SK-N-MC (cell line): ENCODE data around the gene MYOF.

Experiments
- DNase-seq: peaks from one replicate; pipeline ENCODE4 v3.0.0-alpha.2; 2011; ENCODE audit warnings: low read depth, low spot score
- H3K27ac ChIP-seq: fragments of 200-600 bp; sonication (generic); 2 replicates; pipeline ENCODE4 v1.5.1; 2016; ENCODE audit warnings: mixed run types
- H3K36me3 ChIP-seq: fragments of 200-600 bp; sonication (generic); 2 replicates; pipeline ENCODE4 v1.6.1; 2017; ENCODE audit warnings: antibody characterized with exemption, low read length, mixed read lengths; ENCODE audit not compliant: insufficient read depth
- H3K4me3 ChIP-seq: fragments of 200-600 bp; sonication (generic); 2 replicates; pipeline ENCODE4 v1.5.1; 2016
- H3K9ac ChIP-seq: fragments of 200-600 bp; sonication (generic); 2 replicates; pipeline ENCODE4 v1.8.0; 2017; ENCODE audit warnings: mixed run types, mixed read lengths; ENCODE audit not compliant: insufficient read length
- H3K9me3 ChIP-seq: fragments of 200-600 bp; sonication (generic); 2 replicates; pipeline ENCODE4 v1.6.1; 2017; ENCODE audit warnings: low read depth, mild to moderate bottlenecking, antibody characterized with exemption, low read length, moderate library complexity, mixed read lengths
- EZH2 ChIP-seq: fragments of 200-600 bp; sonication (generic); IDR thresholded peaks from one replicate; pipeline ENCODE4 v1.6.1; 2017; ENCODE audit warnings: antibody characterized with exemption
- FOXP2 ChIP-seq: optimal IDR thresholded peaks from 2 replicates; pipeline ENCODE3; 2011; ENCODE audit warnings: mild to moderate bottlenecking, moderate library complexity; ENCODE audit not compliant: insufficient read depth; ENCODE audit errors: extremely low read length, control extremely low read depth
- POLR2AphosphoS5 ChIP-seq: IDR thresholded peaks from 2 replicates; pipeline ENCODE4 v1.6.1; 2012; ENCODE audit warnings: mild to moderate bottlenecking, low read depth, low read length, borderline replicate concordance

The MYOF gene

DNA sequence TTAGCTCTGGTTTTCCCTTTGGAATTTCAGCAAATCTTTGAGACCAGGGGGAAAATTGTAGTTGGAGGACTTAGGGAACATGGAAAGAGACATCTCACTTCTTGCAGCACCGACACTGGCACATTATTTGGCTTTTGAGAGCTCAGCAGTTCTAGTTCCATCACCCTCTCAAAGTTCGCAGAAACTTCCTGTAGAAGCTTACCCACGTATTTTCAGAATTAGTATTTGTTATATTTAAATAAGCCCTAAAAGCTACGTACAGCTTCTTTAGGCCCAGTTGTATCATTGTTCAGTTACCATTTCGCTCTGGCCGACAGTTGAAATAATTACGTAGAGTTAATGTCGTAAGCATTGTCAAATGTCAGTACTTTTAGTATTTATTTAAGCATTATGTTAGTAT is 27.7 kb upstream of the MYOF start:
- no peak for DNase-seq
- peaks cover 3% of the 10 kb centered on the region; the same call in 1 of the 2 replicates for H3K36me3 ChIP-seq
- H3K27ac ChIP-seq: no peak overlapping the region
- H3K4me3 ChIP-seq: no peak overlapping the region
- no peak overlapping the region for H3K9ac ChIP-seq
- no peaks in the 10 kb centered on the region for H3K9me3 ChIP-seq
- TF ChIP-seq FOXP2 (no peak), POLR2AphosphoS5 (no peak), EZH2 (no peak)

- DNase-seq: no peak
- H3K36me3 ChIP-seq: peaks cover 12% of the 10 kb centered on the region
- H3K9me3 ChIP-seq: no peaks in the 10 kb centered on the region
- H3K27ac ChIP-seq: no peak overlapping the region
- no peak overlapping the region for H3K4me3 ChIP-seq
- no peak overlapping the region for H3K9ac ChIP-seq
- TF ChIP-seq FOXP2 (no peak), POLR2AphosphoS5 (no peak), EZH2 (no peak)
Observed at GRCh38 chr10:93505075-93505474, 22.9 kb upstream of the MYOF start.

DNA sequence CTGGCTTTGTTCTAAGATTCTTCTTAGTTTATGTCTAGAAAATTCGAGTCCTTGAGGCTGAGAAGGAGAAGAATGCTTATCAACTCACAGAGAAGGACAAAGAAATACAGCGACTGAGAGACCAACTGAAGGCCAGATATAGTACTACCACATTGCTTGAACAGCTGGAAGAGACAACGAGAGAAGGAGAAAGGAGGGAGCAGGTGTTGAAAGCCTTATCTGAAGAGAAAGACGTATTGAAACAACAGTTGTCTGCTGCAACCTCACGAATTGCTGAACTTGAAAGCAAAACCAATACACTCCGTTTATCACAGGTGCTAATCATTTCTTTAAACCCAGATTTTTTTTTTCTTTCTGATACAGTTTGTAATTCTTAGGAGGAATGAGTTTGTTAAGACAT is 20.9 kb upstream of the MYOF start:
- TF ChIP-seq FOXP2 (no peak), EZH2 (no peak), POLR2AphosphoS5 (no peak)
- Histone ChIP-seq H3K27ac (no peak overlapping the region), H3K4me3 (no peak overlapping the region), H3K36me3 (peaks cover 12% of the 10 kb centered on the region), H3K9me3 (no peaks in the 10 kb centered on the region), H3K9ac (no peak overlapping the region)
- no peak for DNase-seq

GRCh38 chr10:93501650-93502049 is 19.5 kb upstream of the MYOF start:
- Histone ChIP-seq H3K9me3 (no peaks in the 10 kb centered on the region), H3K36me3 (peaks cover 12% of the 10 kb centered on the region)

DNA sequence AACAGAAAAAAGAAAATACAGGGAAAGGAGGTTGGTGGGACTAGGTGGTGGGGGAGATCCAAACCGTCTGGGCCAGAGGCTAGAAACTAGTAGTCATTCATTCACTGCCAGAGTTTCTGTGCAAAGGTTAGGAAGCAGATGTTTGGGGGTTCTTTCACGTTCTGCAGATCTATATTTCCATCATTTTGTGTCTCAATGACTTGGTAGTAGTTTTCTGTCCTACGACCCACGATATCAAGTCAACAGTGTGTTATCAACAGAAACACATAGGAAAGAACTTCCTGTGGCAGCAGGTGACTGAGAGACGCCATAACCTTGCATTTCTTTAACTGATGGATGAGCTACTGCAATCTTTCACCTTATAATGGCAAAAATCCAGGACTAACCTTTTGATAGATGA is 16.0 kb upstream of the MYOF start:
- H3K9me3 ChIP-seq: no peaks in the 10 kb centered on the region
- TF ChIP-seq EZH2: no peak
- no peak for TF ChIP-seq POLR2AphosphoS5
- no peak for TF ChIP-seq FOXP2
- H3K4me3 ChIP-seq: peak overlapping the region; percentile 36
- no peak overlapping the region for H3K27ac ChIP-seq
- no peak for DNase-seq
- no peak overlapping the region for H3K9ac ChIP-seq
- peaks cover 6% of the 10 kb centered on the region for H3K36me3 ChIP-seq

More at GRCh38 chr10:93501650-93502049, 19.5 kb upstream of the MYOF start:
- TF ChIP-seq POLR2AphosphoS5 (no peak), EZH2 (no peak), FOXP2 (no peak)
- DNase-seq: no peak
- no peak overlapping the region for H3K9ac ChIP-seq
- H3K27ac ChIP-seq: no peak overlapping the region
- no peak overlapping the region for H3K4me3 ChIP-seq

- no peak for DNase-seq
- Histone ChIP-seq H3K27ac (0 out of 2 replicates have a peak within 1 kb of the TSS, but pooled peaks have one; percentile 19), H3K9ac (peak within 1 kb of the TSS; percentile 78), H3K36me3 (no peaks in the 10 kb centered on the region), H3K9me3 (no peaks in the 10 kb centered on the region), H3K4me3 (peak within 1 kb of the TSS; percentile 79)
- TF ChIP-seq POLR2AphosphoS5: peak; percentile 66; the same call in 1 of the 2 replicates
- TF ChIP-seq FOXP2: no peak
Observed at GRCh38 chr10:93496322-93497041, 14.3 kb upstream of the MYOF start, which contains the start of gene CEP55. Gene CEP55 (plus strand): TSS chr10:93496612. CDS start chr10:93500052, 3,440 bp downstream.

DNA sequence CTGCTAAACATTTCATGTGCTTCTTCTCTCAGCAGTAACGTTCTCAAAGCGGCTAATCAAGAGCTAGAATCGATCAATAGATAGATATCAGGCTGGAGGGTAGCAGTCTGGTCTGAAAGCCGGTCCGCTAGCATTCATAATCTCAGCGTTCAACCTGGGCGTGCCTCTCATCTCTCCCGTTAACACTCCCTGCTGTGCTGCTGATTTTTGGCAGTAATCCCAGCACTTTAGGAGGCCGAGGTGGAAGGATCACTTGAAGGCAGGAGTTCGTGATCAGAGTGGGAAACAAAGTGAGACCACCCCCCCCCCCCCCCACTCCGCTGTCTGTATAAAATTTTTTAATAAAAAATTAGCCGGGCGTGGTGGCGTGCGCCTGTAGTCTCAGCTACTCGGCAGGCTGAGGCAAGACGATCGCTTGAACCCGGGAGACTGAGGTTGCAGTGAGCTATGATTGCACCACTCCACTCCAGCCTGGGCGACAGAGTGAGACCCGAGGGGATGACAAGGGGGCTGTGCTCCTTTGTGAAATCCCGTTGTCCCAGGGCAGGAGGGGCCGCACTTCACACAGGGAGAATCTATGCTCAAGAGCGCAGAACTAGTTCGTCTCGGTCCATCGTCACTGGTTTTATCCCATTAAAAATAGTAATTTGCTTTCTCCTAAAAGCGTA is 13.7 kb upstream of the MYOF start:
- no peaks in the 10 kb centered on the region for H3K36me3 ChIP-seq
- no peaks in the 10 kb centered on the region for H3K9me3 ChIP-seq
- H3K4me3 ChIP-seq: peak overlapping the region; percentile 79
- no peak for DNase-seq
- TF ChIP-seq EZH2 (no peak), FOXP2 (no peak), POLR2AphosphoS5 (no peak)
- 0 out of 2 replicates have a peak overlapping the region, but pooled peaks have one; percentile 19 for H3K27ac ChIP-seq
- H3K9ac ChIP-seq: peak overlapping the region; percentile 63

GRCh38 chr10:93494494-93494893 is 12.4 kb upstream of the MYOF start:
- TF ChIP-seq FOXP2 (no peak), EZH2 (no peak), POLR2AphosphoS5 (no peak)
- no peaks in the 10 kb centered on the region for H3K36me3 ChIP-seq
- H3K9me3 ChIP-seq: no peaks in the 10 kb centered on the region
- no peak overlapping the region for H3K4me3 ChIP-seq
- DNase-seq: no peak
- no peak overlapping the region for H3K27ac ChIP-seq
- H3K9ac ChIP-seq: no peak overlapping the region

- Histone ChIP-seq H3K9ac (no peak overlapping the region), H3K36me3 (no peaks in the 10 kb centered on the region), H3K4me3 (no peak overlapping the region), H3K9me3 (no peaks in the 10 kb centered on the region), H3K27ac (no peak overlapping the region)
- TF ChIP-seq POLR2AphosphoS5 (no peak), EZH2 (no peak), FOXP2 (no peak)
- no peak for DNase-seq
Observed at GRCh38 chr10:93493162-93493561, 11.0 kb upstream of the MYOF start.
